Measurements from ENCODE around the gene USF3. TPM values are rescaled to one million over a fixed set of nuclear protein-coding genes. Genes with fewer than 3 reads are reported as not detected.

USF3 gene
- total and polyA plus RNA-seq, 12 donors, result 3.3 to 21.2 (median 15.9) TPM

DNA sequence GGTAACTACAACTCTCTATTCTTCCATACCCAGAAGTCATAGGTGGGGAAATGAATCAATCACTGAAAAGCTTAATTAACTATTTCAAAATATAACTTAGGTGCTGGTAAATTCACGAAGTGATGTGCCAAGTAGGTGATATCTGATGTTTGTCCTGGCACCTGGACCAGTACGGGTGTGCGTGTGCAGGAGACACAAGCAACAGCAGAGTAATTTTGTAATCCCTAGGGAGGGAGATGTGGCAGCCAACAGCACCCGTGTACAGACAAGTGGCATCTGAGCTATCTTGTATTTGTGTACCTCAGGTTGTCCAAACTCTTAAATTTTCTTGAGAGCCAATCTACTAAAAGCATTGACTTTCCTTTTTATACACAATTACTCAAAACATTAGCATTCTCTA is 22.8 kb downstream of the USF3 start:
- Histone ChIP-seq H3K4me3 (no peak overlapping the region), H3K36me3 (peaks cover 0 to 77% (median 14%) of the 10 kb centered on the region in 9 donors), H3K4me1 (peaks cover 0 to under 1% (median 0%) of the 10 kb centered on the region in 9 donors), H3K27me3 (no peaks in the 10 kb centered on the region), H3K9me3 (no peaks in the 10 kb centered on the region), H3K27ac (no peak overlapping the region)
- ATAC-seq (no peak), DNase-seq (no peak)
- TF ChIP-seq, protein P1, sequence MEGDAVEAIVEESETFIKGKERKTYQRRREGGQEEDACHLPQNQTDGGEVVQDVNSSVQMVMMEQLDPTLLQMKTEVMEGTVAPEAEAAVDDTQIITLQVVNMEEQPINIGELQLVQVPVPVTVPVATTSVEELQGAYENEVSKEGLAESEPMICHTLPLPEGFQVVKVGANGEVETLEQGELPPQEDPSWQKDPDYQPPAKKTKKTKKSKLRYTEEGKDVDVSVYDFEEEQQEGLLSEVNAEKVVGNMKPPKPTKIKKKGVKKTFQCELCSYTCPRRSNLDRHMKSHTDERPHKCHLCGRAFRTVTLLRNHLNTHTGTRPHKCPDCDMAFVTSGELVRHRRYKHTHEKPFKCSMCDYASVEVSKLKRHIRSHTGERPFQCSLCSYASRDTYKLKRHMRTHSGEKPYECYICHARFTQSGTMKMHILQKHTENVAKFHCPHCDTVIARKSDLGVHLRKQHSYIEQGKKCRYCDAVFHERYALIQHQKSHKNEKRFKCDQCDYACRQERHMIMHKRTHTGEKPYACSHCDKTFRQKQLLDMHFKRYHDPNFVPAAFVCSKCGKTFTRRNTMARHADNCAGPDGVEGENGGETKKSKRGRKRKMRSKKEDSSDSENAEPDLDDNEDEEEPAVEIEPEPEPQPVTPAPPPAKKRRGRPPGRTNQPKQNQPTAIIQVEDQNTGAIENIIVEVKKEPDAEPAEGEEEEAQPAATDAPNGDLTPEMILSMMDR (IDR thresholded peaks at IDR 0.05), result no peak
- intact Hi-C loops (cut with DNase I), result no loop called here
- WGBS, 2 donors, result 76 to 83% methylated on average over 4 of the region's 4 CpGs

- H3K36me3 ChIP-seq, result peaks cover 0 to 65% (median 15%) of the 10 kb centered on the region in 9 donors
- no peak overlapping the region for H3K27ac ChIP-seq
- no peak overlapping the region for H3K4me3 ChIP-seq
- DNase-seq, result no peak
- no peaks in the 10 kb centered on the region for H3K27me3 ChIP-seq
- TF ChIP-seq, protein P1 (IDR thresholded peaks at IDR 0.05), result no peak
- no peaks in the 10 kb centered on the region for H3K9me3 ChIP-seq
- peaks cover 0 to 10% (median 0%) of the 10 kb centered on the region in 9 donors for H3K4me1 ChIP-seq
- peak in 1 of 8 donors; percentile 19 for ATAC-seq
- intact Hi-C loops (cut with DNase I), result no loop called here
- 44 to 55% methylated on average over 4 of the region's 4 CpGs for WGBS, 2 donors
Observed at GRCh38 chr3:113668015-113668414, 28.4 kb downstream of the USF3 start.

GRCh38 chr3:113664523-113665094 is 31.8 kb downstream of the USF3 start:
- no peak for ATAC-seq
- Histone ChIP-seq H3K27ac (no peak overlapping the region), H3K27me3 (no peaks in the 10 kb centered on the region), H3K4me1 (peaks cover 0 to 17% (median 0%) of the 10 kb centered on the region in 9 donors), H3K4me3 (no peak overlapping the region), H3K9me3 (no peaks in the 10 kb centered on the region), H3K36me3 (peaks cover 0 to 67% (median 18%) of the 10 kb centered on the region in 9 donors)
- intact Hi-C loops (cut with DNase I), result no loop called here
- no peak for DNase-seq
- TF ChIP-seq, protein P1 (IDR thresholded peaks at IDR 0.05), result no peak

- TF ChIP-seq, protein P1 (IDR thresholded peaks at IDR 0.05), result no peak
- Histone ChIP-seq H3K36me3 (peaks cover 0 to 74% (median 18%) of the 10 kb centered on the region in 9 donors), H3K27ac (no peak overlapping the region), H3K9me3 (no peaks in the 10 kb centered on the region), H3K4me1 (peaks cover 0 to 22% (median 3%) of the 10 kb centered on the region in 9 donors), H3K4me3 (no peak overlapping the region), H3K27me3 (no peaks in the 10 kb centered on the region)
- no peak for DNase-seq
- intact Hi-C loops (cut with DNase I), result no loop called here
- no peak for ATAC-seq
- WGBS, 2 donors, result 94 to 98% methylated on average over 1 of the region's 1 CpG
Observed at GRCh38 chr3:113663761-113664160, 32.7 kb downstream of the USF3 start.

All from heart right ventricle (tissue), 16 donors.